Left colon (tissue), 2 donors: Measurements from ENCODE around the gene ATXN7L1. TPM values are rescaled to one million over a fixed set of nuclear protein-coding genes. Genes with fewer than 3 reads are reported as not detected.
A peak's percentile ranks its signal among the peaks of the same experiment; 100 is the strongest.
"Not testable (repeated sequence)": the region's sequence is repeated elsewhere in the genome, so short reads cannot be mapped to it uniquely, and the experiment has no call there.

ENCODE experiments used
- ATAC-seq: fragments of 200-7000 bp; cut with Tn5 transposase; one replicate; pipeline ENCODE4 v1.9.1; 2020; ENCODE audit warnings: mild to moderate bottlenecking, moderate library complexity
- DNase-seq, 2 donors: peaks; one replicate each; pipeline ENCODE4 v3.0.0-alpha.2; 2020
- intact Hi-C, 2 donors: fragments of 100-400 bp; cut with DNase I in 1 of 2; cut with micrococcal nuclease in 1 of 2; formaldehyde crosslinking; loops; one replicate each; pipeline versions ENCODE4 v1.11.2 to v1.14.0; 2022; cut with DNase I, micrococcal nuclease
- total RNA-seq, 2 donors: library from RNA; stranded (reverse); fragmentation: NEBNext Ultra II Directional; extraction: Animal tissue kit (Norgen Biotek cat#: 25700); gene quantifications; one replicate each; pipeline ENCODE4 v1.2.1, GENCODE V29; 2021
- donor health status: DM: no; HTN: no; CAD: no.
- donor health status: DM: yes; HTN: yes; CAD: no.

The ATXN7L1 gene
- total RNA-seq, 2 donors from 2014 or later = 19.6 to 22.1 TPM

DNA sequence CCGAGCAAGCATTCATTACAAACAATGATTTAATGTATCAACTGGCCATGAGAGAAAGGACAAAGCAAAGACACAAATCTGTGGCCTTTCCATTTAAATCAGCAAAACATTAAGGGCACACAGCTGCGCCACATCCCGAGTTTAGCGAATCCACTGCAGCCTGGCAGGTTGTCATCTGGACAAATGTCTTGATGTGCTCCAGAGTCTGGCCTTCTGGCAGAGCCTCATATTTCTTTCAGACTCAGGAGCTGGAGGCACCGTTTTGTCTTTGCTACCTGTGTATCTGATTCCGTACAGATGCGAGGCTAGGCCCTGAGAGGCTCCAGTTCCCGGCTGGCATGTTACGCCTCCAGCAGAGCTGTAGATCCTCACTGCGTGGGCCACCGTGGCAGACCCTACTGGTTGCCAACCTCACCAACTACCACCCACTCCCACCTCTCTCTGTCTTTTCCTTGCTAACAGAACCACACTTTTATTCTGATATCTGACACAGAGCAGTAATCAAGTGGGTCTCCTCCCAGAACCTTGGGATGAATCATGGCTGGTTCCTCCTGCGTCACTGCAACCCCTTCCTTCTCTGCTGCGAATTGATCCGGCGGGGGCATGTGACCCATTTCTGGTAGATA is 254.2 kb downstream of the ATXN7L1 start:
- intact Hi-C loops = no loop called here
- ATAC-seq (no peak), DNase-seq (no peak)

- DNase-seq (peak in 1 of 2 donors; percentile 41), ATAC-seq (no peak)
- intact Hi-C loops = no loop called here
Observed at GRCh38 chr7:105621617-105622016, 254.8 kb downstream of the ATXN7L1 start.

DNA sequence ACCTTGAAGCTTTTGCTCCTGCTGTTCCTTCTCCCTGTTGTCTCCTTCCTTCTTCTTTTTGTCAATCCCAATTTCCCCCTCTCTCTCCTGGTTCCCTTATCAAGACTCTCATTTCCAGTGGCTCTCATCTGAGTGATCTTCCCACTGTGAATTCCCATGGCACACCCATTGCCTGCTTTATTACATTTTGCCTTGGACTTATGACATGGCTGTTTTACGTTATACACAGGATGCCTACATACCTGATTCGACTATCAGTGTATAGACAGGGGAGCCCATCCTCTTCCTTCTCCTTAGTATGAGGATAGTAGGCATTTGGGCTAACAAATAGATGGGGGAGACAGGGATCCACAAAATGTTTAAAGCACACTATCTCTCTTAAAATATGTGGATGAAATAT is 255.2 kb downstream of the ATXN7L1 start:
- intact Hi-C loops = no loop called here
- DNase-seq (no peak), ATAC-seq (no peak)

DNA sequence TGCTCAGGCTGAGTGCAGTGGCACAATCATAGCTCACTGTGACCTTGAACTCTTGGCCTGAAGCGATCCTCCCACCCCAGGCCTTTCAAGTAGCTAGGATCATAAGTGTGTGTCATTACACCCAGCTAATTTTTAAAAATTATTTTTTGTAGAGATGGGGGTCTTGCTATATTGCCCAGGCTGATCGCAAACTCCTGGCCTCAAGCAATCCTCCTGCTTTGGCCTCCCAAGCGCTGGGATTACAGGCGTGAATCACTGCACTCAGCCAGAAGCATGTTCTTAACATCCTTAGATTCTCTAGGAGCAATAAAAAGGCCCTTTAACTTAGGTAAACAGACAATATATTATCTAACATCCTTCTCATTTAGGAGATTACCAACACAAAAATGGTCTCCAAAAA is 256.8 kb downstream of the ATXN7L1 start:
- ATAC-seq (no peak), DNase-seq (no peak)
- intact Hi-C loops = no loop called here

- ATAC-seq (no peak), DNase-seq (no peak)
- intact Hi-C loops = no loop called here
Observed at GRCh38 chr7:105618016-105618296, 258.4 kb downstream of the ATXN7L1 start.

DNA sequence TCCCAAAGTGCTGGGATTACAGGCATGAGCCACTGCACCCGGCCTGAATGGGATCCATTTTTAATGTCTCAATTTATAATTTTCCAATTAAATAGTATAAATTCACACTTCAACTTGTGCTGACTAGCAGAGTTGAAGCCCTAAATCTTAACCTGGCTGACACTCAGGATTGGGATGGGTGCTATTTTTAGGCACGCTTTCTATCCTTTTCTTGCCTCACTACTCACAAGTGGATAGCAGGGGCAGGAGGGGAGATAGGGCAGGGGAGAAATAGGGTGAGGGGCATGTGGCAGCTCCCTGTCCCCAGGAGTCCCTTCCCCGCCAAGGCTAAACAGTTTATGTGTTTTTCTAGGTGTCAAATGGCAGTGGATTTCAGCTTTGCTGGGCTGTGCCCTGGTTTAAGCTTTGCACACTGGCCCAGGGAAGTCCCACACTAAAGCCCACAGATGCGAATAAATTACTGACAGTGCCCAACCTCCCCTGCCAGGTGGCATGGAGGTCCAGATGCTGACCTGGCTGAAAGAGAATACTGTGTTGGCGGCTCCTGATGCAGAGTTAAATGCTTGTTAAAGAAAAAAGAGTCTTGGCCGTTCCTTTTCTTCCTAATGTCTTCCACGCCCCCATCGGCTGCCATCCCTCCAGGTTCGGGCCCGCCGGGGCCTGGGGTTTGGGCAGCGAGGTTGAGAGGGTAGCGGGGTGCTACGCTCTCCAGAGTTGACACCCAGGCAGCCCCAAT is 259.0 kb downstream of the ATXN7L1 start:
- ATAC-seq = no peak
- intact Hi-C loops = no loop called here

GRCh38 chr7:105614341-105614840 is 262.0 kb downstream of the ATXN7L1 start:
- DNase-seq = no peak
- intact Hi-C loops = no loop called here
- ATAC-seq = no peak

More for the DNA sequence above, 259.0 kb downstream of the ATXN7L1 start:
- DNase-seq = no peak

GRCh38 chr7:105613611-105614330 is 262.6 kb downstream of the ATXN7L1 start:
- no peak for DNase-seq
- intact Hi-C loops = no loop called here
- no peak for ATAC-seq

DNA sequence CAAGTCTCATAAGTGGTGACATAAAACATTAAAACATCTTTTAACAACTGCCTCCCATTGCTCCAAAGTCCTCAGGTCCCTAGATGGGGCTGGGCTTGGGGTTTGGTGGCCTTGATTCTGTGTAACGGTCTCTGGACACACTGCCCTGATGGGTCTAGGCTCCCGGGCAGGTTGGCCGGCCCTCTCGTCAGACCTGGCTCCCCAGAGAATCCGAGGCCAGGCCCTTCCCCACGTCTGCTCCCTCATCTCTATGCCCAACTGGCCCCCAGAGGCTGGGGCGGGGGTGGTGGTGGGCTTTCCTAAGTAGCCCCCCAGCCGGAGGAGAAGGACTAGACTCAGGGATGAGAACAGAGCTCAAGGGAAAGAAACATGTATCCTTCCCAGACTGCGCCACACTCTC is 263.6 kb downstream of the ATXN7L1 start:
- DNase-seq (no peak), ATAC-seq (no peak)
- intact Hi-C loops = no loop called here

DNA sequence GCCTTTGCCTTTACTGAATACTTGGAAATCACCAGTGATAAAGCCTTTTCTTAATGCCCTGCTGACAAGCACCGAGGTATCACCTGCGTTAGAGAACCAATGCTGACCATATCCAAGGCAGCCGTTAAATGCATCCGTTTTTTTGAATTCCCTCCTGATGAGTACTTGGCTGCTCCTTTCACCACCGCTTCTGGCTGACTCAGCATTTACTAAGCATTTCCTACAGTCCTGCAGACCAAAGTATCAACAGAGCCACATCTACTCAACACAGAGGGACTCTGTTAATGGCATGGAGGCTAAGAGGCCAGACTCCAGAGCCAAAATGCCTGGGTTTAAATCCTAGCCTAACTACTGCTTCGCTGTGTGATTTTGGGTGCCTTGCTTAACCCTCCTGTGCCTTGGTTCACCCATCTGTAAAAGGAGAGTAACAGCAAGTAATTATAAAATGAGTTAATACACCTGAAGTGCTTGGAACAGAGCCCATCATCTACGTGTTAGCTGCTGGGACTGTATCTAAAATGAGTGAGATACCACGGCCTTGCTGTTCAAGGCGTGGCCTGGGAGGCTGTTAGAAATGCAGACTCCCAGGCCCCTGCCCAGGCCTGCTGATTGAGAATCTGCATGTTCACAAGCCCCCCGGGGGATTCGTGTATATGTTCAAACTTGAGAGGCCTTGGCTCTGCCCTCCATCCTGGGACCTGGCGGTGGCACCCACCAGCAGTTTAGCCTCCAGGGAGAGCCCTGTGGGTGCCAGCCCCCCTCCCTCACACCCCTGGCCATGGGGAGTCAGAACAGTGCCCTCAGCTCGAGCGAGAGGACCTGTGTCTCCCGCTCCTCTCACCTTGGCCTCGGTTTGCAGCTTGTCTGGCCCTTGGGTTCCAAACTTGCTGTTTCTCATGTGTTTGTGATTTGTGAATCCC is 264.3 kb downstream of the ATXN7L1 start:
- no peak for DNase-seq
- no peak for ATAC-seq
- intact Hi-C loops = no loop called here

- DNase-seq (no peak), ATAC-seq (no peak)
- intact Hi-C loops = no loop called here
Observed at GRCh38 chr7:105610165-105610930, 266.1 kb downstream of the ATXN7L1 start.

DNA sequence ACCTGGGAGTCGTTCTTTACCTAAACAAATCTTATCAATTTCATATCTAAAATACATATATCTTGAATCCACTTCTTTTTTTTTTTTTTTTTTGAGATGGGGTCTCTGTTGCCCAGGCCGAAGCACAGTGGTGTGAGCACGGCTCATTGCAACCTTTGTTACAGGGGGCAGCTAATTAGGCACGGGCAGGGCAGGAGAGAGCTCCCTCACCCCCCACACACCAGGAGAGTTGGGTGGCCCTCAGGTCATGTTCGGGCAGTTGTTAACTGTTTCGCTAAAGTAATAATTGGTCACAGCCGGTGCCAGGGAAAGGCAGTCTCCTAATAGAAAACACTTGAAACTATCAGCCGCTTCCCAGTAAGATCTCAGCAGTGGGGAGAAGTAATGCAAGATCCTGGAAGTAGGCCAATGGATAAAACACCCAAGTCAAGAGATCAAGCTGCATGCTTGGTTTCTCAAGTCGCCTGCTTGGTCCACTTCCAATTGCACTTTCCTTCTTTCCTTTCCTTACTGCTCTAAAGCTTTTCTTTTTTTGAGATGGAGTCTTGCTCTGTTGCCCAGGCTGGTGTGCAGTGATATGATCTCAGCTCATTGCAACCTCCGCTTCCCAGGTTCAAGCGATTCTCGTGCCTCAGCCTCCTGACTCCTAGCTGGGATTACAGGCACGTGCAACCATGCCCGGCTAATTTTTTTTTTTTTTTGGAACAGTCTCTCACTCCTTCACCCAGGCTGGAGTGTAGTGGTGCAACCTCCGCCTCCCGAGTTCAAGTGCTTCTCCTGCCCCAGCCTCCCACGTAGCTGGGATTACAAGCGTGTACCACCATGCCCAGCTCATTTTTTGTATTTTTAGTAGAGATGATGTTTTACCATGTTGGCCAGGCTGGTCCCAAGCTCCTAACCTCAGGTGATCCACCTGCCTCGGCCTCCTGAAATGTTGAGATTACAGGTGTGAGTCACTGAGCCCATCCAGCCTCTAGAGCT is 273.8 kb downstream of the ATXN7L1 start:
- intact Hi-C loops = no loop called here
- no peak for ATAC-seq

DNA sequence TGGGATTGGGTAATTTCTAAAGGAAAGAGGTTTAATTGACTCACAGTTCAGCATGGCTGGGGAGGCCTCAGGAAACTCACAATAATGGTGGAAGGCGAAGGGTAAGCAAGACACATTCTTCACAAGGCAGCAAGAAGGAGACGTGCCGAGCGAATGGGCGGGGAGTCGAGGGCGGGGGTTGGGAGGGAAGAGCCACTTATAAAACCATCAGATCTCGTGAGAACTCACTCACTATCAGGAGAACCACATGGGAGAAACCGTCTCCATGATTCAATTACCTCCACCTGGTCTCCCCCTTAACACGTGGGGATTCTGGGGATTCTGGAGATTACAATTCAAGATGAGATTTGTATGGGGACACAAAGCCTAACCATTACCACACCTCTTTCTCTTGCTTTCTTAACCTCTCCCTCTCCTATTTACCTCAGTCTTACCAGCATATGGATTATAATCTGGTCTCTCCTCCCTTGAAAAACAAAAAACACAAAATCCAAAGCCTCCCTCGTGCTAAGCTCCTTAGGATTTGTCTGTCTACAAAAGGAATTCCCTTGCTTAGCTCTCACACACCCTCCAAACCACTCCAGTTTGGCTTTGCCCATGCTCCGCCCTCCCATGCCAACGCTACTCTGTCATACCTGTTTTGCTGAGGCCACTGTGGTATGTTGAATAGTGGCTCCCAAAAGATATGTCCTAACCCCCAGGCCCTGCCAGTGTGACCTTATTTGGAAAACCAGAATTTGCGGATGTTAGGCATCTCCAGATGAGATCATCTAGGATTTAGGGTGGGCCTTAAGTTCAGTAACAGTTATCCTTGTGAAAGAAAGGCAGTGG is 275.5 kb downstream of the ATXN7L1 start:
- intact Hi-C loops = no loop called here
- no peak for DNase-seq
- ATAC-seq = no peak

More for the DNA sequence above, 273.8 kb downstream of the ATXN7L1 start:
- DNase-seq = no peak

DNA sequence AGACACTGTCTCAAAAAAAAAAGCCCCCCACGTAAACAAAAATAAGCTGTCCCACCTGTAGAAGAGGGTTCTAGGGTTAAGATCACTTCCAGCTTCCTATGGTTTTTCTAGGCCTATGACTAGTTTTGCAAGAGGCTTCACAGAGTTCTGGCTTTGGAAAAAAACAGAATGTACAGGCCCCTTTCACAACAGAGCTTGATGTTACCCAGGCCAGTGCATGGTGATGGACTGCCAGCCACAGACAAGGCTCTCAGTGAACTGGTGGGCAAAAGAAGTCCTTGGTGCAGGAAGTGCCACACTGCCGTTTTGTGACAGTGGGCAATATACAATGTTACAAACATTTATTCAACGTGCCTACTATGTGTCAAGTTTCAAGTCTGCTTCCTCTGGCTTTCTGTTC is 276.8 kb downstream of the ATXN7L1 start:
- ATAC-seq (no peak), DNase-seq (no peak)
- intact Hi-C loops = no loop called here

- DNase-seq, intact Hi-C loops, ATAC-seq: not testable (repeated sequence)
Observed at GRCh38 chr7:105599080-105599479, 277.3 kb downstream of the ATXN7L1 start.

DNA sequence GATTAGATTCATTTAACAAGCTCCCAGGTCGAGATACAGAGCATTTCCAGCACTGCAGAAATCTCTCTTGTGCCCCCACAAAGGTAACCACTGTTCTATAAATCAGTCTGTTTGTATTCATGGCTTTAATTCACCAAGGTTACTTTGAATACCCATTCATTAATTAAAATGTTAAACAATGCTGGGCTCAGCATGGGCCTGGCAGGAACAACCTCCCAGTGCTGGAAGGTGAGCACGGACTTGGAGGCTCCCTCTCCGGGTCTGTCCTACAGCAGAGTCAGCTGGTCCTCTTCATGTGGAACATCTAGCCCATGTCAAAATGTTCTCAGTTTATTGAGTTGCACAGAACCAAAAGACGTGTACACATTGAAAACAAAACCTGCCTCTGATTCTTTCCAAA is 279.5 kb downstream of the ATXN7L1 start:
- ATAC-seq (no peak), DNase-seq (no peak)
- intact Hi-C loops = no loop called here
